Measurements from ENCODE around the gene FLT3LG.

Gene FLT3LG

DNA sequence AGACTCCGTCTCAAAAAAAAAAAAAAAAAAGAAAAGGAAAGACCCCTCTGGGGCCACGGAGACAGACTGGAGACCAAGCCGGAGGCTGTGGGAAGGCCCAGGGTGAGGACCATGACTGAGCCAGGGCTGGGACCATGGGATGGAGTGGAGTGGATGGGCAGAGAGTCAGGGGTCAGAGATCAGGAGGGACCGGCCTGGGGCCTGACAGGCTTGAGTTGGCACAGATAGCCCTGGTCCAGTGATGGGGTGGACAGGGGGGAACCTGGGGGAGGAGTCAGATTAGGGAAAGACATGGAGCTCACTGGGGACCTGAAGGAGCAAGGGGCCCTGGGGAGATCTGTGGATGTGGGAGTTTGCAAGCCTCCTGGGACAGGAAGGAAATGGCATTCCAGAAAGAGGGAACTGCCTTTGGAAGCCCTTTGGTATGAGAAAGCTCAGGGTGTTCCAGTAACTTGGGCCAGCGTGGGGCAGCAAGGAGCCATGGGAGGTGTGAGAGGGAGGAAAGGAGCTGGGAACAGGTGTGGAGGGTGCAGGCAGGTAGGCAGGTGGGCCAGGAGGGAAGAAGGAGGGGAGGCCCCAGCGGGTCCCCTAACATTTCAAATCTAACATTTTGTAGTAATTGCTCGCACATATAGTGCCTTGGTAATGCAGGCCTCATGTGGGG is 7.1 kb downstream of the FLT3LG start:
- Histone ChIP-seq H3K36me3 (ENCODE audit: control insufficient read depth, insufficient read depth, low read length) (no peaks in the 10 kb centered on the region), H3K4me3 (ENCODE audit: low read depth, low read length) (no peak overlapping the region), H3K9ac (ENCODE audit: low read length) (no peak overlapping the region), H3K27ac (ENCODE audit: low read depth, low read length) (no peak overlapping the region), H3K4me1 (ENCODE audit: control insufficient read depth, insufficient read depth, low read length) (peaks cover 2% of the 10 kb centered on the region; the same call in 1 of the 2 replicates), H3K27me3 (ENCODE audit: control insufficient read depth, insufficient read depth, low read length) (no peaks in the 10 kb centered on the region), H3K9me3 (ENCODE audit: control insufficient read depth, insufficient read depth, low read depth, low read length) (no peaks in the 10 kb centered on the region)

GRCh38 chr19:49486232-49486631 is 12.2 kb downstream of the FLT3LG start:
- Histone ChIP-seq H3K4me3 (ENCODE audit: low read depth, low read length) (no peak overlapping the region), H3K27ac (ENCODE audit: low read depth, low read length) (no peak overlapping the region), H3K27me3 (ENCODE audit: control insufficient read depth, insufficient read depth, low read length) (no peaks in the 10 kb centered on the region), H3K9me3 (ENCODE audit: control insufficient read depth, insufficient read depth, low read depth, low read length) (no peaks in the 10 kb centered on the region), H3K36me3 (ENCODE audit: control insufficient read depth, insufficient read depth, low read length) (peaks cover 36% of the 10 kb centered on the region), H3K4me1 (ENCODE audit: control insufficient read depth, insufficient read depth, low read length) (no peaks in the 10 kb centered on the region), H3K9ac (ENCODE audit: low read length) (peak overlapping the region; percentile 8)

- Histone ChIP-seq H3K27ac (ENCODE audit: low read depth, low read length) (no peak overlapping the region), H3K9ac (ENCODE audit: low read length) (peak overlapping the region; percentile 53), H3K9me3 (ENCODE audit: control insufficient read depth, insufficient read depth, low read depth, low read length) (no peaks in the 10 kb centered on the region), H3K4me1 (ENCODE audit: control insufficient read depth, insufficient read depth, low read length) (no peaks in the 10 kb centered on the region), H3K4me3 (ENCODE audit: low read depth, low read length) (0 out of 2 replicates have a peak overlapping the region, but pooled peaks have one; percentile 14), H3K36me3 (ENCODE audit: control insufficient read depth, insufficient read depth, low read length) (peaks cover 41% of the 10 kb centered on the region), H3K27me3 (ENCODE audit: control insufficient read depth, insufficient read depth, low read length) (no peaks in the 10 kb centered on the region)
These were observed 12.8 kb downstream of the FLT3LG start for GRCh38 chr19:49486710-49487276.

DNA sequence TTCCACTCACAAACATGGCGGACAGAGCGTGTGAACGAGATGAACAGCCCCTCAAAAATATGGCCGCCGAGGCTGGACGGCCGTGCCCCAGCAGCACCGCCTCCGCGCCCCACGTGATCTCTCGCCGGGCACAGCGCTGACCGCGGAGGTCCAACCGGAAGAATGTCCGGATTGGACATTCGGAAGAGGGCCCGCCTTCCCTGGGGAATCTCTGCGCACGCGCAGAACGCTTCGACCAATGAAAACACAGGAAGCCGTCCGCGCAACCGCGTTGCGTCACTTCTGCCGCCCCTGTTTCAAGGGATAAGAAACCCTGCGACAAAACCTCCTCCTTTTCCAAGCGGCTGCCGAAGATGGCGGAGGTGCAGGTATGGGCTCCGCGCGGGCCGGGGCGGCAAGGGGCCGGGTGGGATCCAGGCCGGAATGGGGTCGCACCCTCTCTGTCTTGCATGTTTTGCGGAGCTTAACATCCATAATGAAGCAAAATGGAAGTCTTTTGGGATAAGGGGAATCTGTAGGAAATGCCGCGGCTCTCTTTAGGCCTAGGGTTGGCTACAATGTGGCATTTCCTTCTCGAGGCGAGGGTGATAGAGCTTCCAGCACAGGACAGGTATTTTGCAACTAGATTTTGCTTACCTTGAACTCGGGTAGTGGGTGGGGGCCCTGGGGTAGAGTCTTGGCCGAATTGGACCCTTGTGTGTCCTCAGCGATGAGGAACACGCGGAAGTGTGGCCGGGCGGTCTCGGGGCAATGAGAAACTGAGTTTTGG is 13.4 kb downstream of the FLT3LG start, which contains the start of gene RPL13A:
RPL13A (plus strand) TSS at position 332 of the 769 bp plus-strand sequence; CDS start at position 354, 22 bp downstream.
- H3K27me3 ChIP-seq (ENCODE audit: control insufficient read depth, insufficient read depth, low read length), result no peaks in the 10 kb centered on the region
- H3K4me1 ChIP-seq (ENCODE audit: control insufficient read depth, insufficient read depth, low read length), result no peaks in the 10 kb centered on the region
- peak within 1 kb of the TSS; percentile 100 for H3K9ac ChIP-seq (ENCODE audit: low read length)
- H3K9me3 ChIP-seq (ENCODE audit: control insufficient read depth, insufficient read depth, low read depth, low read length), result no peaks in the 10 kb centered on the region
- H3K4me3 ChIP-seq (ENCODE audit: low read depth, low read length), result peak within 1 kb of the TSS; percentile 98
- H3K27ac ChIP-seq (ENCODE audit: low read depth, low read length), result peak within 1 kb of the TSS; percentile 99
- peaks cover 48% of the 10 kb centered on the region for H3K36me3 ChIP-seq (ENCODE audit: control insufficient read depth, insufficient read depth, low read length)

- no peaks in the 10 kb centered on the region for H3K4me1 ChIP-seq (ENCODE audit: control insufficient read depth, insufficient read depth, low read length)
- H3K27me3 ChIP-seq (ENCODE audit: control insufficient read depth, insufficient read depth, low read length), result no peaks in the 10 kb centered on the region
- H3K36me3 ChIP-seq (ENCODE audit: control insufficient read depth, insufficient read depth, low read length), result peaks cover 52% of the 10 kb centered on the region
- H3K4me3 ChIP-seq (ENCODE audit: low read depth, low read length), result peak overlapping the region; percentile 98
- H3K27ac ChIP-seq (ENCODE audit: low read depth, low read length), result peak overlapping the region; percentile 99
- peak overlapping the region; percentile 100 for H3K9ac ChIP-seq (ENCODE audit: low read length)
- no peaks in the 10 kb centered on the region for H3K9me3 ChIP-seq (ENCODE audit: control insufficient read depth, insufficient read depth, low read depth, low read length)
These were observed 14.2 kb downstream of the FLT3LG start for GRCh38 chr19:49488046-49488862.

DNA sequence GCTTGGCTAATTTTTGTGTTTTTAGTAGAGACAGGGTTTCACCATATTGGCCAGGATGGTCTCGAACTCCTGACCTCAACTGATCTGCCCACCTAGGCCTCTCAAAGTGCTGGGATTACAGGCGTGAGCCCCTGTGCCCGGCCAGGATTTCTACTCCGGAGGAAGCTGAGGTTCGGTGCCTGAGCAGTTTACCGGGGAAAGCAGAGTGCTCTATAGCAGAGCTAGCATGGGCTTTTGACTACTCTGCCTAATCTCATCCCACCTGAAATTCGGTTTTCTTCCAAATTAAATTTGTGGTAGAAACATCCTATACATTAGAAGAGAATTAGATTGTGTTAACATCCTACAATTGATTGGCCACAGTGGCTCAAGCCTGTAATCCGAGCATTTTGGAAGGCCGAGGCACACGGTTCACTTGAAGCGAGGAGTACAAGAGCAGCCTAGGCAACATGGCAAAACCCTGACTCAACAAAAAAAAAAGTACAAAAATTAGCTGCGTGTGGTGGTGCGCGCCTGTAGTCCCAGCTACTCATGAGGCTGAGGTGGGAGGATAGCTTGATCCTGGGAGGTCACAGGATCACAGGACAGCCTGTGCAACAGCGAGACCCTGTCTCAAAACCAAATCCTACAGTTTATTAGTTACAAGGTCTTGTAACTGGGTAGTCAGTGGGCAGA is 15.0 kb downstream of the FLT3LG start:
- Histone ChIP-seq H3K27ac (ENCODE audit: low read depth, low read length) (peak overlapping the region; percentile 99), H3K4me3 (ENCODE audit: low read depth, low read length) (peak overlapping the region; percentile 98), H3K4me1 (ENCODE audit: control insufficient read depth, insufficient read depth, low read length) (no peaks in the 10 kb centered on the region), H3K9ac (ENCODE audit: low read length) (peak overlapping the region; percentile 100), H3K27me3 (ENCODE audit: control insufficient read depth, insufficient read depth, low read length) (no peaks in the 10 kb centered on the region), H3K9me3 (ENCODE audit: control insufficient read depth, insufficient read depth, low read depth, low read length) (no peaks in the 10 kb centered on the region), H3K36me3 (ENCODE audit: control insufficient read depth, insufficient read depth, low read length) (peaks cover 52% of the 10 kb centered on the region)

DNA sequence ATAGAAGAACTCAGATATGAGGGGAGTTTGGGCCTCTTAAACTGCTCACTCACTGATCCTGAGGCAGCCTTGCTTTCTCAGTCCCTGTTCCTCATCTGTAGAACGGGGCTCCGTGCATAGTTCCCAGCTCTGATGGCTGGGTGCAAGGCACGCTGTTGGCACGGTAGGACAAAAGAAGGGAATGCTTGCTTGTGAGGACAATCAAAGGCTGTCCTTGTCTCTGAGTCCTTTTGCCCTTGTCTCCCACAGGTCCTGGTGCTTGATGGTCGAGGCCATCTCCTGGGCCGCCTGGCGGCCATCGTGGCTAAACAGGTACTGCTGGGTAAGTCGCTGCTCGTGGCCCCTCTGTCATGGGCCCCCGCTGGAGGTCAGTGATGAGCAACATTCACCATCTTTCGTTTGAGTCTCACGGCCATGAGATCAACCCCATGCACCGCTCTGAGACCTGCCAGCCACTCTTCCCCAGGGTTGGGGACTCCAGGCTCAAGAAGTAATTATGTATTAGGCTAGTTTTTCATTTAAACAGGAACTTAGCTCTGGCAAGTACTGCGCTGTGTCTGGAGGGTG is 15.7 kb downstream of the FLT3LG start:
- H3K4me3 ChIP-seq (ENCODE audit: low read depth, low read length), result peak overlapping the region; percentile 98
- no peaks in the 10 kb centered on the region for H3K9me3 ChIP-seq (ENCODE audit: control insufficient read depth, insufficient read depth, low read depth, low read length)
- H3K27ac ChIP-seq (ENCODE audit: low read depth, low read length), result peak overlapping the region; percentile 99
- no peaks in the 10 kb centered on the region for H3K27me3 ChIP-seq (ENCODE audit: control insufficient read depth, insufficient read depth, low read length)
- H3K4me1 ChIP-seq (ENCODE audit: control insufficient read depth, insufficient read depth, low read length), result no peaks in the 10 kb centered on the region
- peak overlapping the region; percentile 100 for H3K9ac ChIP-seq (ENCODE audit: low read length)
- H3K36me3 ChIP-seq (ENCODE audit: control insufficient read depth, insufficient read depth, low read length), result peaks cover 52% of the 10 kb centered on the region

DNA sequence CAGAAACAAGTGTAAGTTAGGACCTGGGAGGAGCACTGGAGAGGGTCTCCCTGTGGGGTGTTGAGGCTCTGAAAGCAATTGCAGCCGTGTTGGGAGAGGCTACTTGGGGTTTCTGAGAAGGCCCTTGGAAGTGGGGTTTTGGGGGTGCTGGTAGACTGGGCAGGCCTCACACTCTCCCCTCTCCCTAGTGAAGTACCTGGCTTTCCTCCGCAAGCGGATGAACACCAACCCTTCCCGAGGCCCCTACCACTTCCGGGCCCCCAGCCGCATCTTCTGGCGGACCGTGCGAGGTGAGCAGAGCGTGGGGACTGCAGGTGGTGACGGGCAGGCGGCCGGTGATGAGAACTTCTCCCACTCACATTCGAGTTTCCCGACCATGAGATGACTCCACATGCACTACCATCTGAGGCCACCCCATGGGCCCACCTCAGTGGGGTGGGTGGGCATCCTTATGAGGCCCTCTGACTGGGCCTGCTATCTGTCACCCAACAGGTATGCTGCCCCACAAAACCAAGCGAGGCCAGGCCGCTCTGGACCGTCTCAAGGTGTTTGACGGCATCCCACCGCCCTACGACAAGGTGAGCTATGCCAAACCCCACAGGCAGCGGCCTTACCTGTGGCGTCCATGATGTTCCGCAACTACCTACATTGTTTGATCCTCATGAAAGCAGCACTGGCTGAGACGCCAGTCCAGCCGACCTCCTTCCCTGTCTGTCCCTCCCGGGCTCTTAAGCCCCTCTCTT is 16.4 kb downstream of the FLT3LG start:
- Histone ChIP-seq H3K9ac (ENCODE audit: low read length) (peak overlapping the region; percentile 100), H3K4me1 (ENCODE audit: control insufficient read depth, insufficient read depth, low read length) (no peaks in the 10 kb centered on the region), H3K27me3 (ENCODE audit: control insufficient read depth, insufficient read depth, low read length) (no peaks in the 10 kb centered on the region), H3K36me3 (ENCODE audit: control insufficient read depth, insufficient read depth, low read length) (peaks cover 52% of the 10 kb centered on the region), H3K4me3 (ENCODE audit: low read depth, low read length) (no peak overlapping the region), H3K27ac (ENCODE audit: low read depth, low read length) (peak overlapping the region; percentile 99), H3K9me3 (ENCODE audit: control insufficient read depth, insufficient read depth, low read depth, low read length) (no peaks in the 10 kb centered on the region)

DNA sequence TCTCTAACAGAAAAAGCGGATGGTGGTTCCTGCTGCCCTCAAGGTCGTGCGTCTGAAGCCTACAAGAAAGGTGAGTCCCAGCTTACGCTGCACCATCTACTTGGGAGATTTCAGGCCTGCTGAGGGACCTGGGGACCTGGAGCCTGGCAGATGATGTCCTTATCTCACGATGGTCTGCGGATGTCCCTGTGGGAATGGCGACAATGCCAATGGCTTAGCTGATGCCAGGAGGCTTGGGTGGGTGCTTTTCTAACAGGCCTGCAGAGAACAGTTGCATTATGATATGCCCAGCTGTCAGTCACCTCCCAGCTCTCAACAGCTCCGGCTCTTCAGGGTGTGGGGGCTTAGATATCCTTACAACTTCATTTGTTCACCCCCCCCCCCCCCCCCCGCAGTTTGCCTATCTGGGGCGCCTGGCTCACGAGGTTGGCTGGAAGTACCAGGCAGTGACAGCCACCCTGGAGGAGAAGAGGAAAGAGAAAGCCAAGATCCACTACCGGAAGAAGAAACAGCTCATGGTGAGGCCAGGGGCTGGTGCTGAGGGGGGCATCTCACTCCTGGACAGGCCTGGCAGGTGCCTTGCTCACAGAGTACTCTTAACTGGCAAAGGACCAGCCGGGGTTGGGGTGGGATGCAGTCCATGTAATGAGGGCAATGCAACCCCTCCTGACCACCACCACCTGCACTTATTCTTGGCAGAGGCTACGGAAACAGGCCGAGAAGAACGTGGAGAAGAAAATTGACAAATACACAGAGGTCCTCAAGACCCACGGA is 17.2 kb downstream of the FLT3LG start:
- H3K9me3 ChIP-seq (ENCODE audit: control insufficient read depth, insufficient read depth, low read depth, low read length), result no peaks in the 10 kb centered on the region
- H3K4me3 ChIP-seq (ENCODE audit: low read depth, low read length), result no peak overlapping the region
- H3K9ac ChIP-seq (ENCODE audit: low read length), result peak overlapping the region; percentile 100
- no peaks in the 10 kb centered on the region for H3K4me1 ChIP-seq (ENCODE audit: control insufficient read depth, insufficient read depth, low read length)
- H3K36me3 ChIP-seq (ENCODE audit: control insufficient read depth, insufficient read depth, low read length), result peaks cover 52% of the 10 kb centered on the region
- no peak overlapping the region for H3K27ac ChIP-seq (ENCODE audit: low read depth, low read length)
- H3K27me3 ChIP-seq (ENCODE audit: control insufficient read depth, insufficient read depth, low read length), result no peaks in the 10 kb centered on the region

Data from HUES6 (cell line).